ENCODE measurements around the gene CHERP.
A peak's percentile ranks its signal among the peaks of the same experiment; 100 is the strongest.

- TF ChIP-seq CTCF (IDR thresholded peaks at IDR 0.05) (peak in 3 of 6 experiments; percentile 4 to 17 (median 4)), POLR2A (IDR thresholded peaks at IDR 0.05) (peak; percentile 52 to 68)
These were observed at the start of gene CHERP for GRCh38 chr19:16542045-16542909.

Measured in Peyer's patch (tissue), 4 donors.